ENCODE data around the gene PSMG4.

PSMG4 gene

GRCh38 chr6:3258720-3259490, at the start of gene PSMG4:
PSMG4 (plus strand) TSS chr6:3258947; CDS start chr6:3259023, 76 bp downstream.
- peak; percentile 91 to 92 for DNase-seq (ENCODE audit: low read depth in 1 of 2, low spot score in 1 of 2)

DNA sequence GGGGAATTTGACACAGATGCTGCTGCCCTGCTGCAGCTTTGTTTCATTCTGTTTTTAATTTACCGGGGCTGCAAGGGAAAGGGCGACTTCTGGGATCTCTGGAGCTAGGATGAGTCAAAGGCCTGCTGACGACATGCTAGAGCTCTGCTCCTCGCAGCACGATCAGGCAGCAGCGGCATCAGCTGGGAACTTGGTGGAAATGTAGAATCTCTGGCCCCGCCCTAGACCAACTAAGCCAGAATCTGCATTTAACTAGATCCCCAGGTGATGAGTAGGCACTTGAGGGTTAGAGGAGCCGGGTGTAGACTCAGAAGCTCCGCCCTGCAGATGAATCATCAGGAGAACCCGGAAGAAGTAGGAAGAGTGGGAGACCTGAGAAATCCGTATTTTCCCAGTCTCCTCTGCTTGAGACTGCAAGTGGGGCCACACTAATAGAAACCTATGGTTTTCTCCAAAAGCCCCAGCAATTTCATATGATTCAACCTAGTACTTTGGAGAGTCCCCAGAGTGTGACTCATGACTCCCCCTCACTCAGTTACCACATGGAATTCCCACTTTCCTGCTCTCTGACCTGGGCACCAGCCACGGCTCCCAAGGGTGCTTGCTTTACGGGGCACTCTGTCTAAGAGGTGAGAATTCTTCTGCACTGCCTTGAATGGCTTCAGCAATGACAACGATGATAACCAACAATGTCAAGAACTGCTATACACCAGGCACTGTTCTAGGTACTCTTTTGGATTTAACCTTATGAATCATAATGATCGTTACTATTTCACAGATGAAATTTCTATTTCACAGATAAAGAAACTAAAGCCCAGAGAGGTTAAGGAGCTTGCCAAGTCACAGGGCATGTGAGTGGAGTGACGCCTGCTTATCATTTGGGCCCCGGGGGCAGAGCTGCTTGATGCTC, 49.4 kb upstream of the PSMG4 start:
- DNase-seq (ENCODE audit: low read depth in 1 of 2, low spot score in 1 of 2): peak in 1 of 2 donors; percentile 55

GRCh38 chr6:3210024-3210610, 48.6 kb upstream of the PSMG4 start:
- DNase-seq (ENCODE audit: low read depth in 1 of 2, low spot score in 1 of 2): no peak

GRCh38 chr6:3211681-3212080, 47.1 kb upstream of the PSMG4 start:
- no peak for DNase-seq (ENCODE audit: low read depth in 1 of 2, low spot score in 1 of 2)

DNA sequence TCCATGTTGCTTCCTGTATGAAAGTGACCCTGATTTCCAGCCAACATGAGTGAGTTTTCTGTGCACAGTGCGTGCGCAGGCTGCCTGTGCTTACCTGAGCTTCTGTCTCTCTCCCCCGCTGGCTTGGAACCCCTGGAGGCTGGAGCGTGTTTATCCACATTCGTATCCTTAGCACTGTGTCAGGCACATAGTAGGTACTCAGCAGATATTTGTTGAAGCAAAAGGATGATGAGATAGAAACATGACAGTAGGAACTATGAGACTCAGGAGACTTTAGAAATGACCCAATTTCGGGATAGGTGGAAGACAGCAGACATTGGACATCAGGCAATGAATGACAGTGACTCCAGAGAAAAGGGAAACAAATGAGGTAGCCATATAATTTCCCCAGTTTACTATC, 46.5 kb upstream of the PSMG4 start:
- DNase-seq (ENCODE audit: low read depth in 1 of 2, low spot score in 1 of 2): no peak

- no peak for DNase-seq (ENCODE audit: low read depth in 1 of 2, low spot score in 1 of 2)
Observed at GRCh38 chr6:3213334-3213695, 45.4 kb upstream of the PSMG4 start.

GRCh38 chr6:3214898-3215297, 43.8 kb upstream of the PSMG4 start:
- DNase-seq (ENCODE audit: low read depth in 1 of 2, low spot score in 1 of 2): no peak

DNA sequence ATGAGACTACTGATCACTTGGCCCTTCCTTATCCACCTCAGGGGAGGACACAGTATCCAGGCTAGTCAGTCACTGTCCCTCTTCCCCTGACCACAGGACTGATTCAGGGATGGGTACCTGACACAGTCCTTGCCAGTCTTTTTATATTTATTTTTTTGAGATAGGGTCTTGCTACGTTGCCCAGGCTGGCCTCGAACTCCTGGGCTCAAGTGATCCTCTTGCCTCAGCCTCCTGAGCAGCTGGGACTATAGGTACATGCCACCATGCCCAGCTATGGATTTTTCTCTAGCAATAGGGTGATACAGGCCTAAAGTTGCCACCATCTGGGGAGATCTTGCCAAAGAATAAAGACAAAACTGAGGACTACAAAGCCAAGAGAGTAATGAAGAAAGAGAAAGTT, 41.5 kb upstream of the PSMG4 start:
- no peak for DNase-seq (ENCODE audit: low read depth in 1 of 2, low spot score in 1 of 2)

GRCh38 chr6:3218266-3218665, 40.5 kb upstream of the PSMG4 start:
- no peak for DNase-seq (ENCODE audit: low read depth in 1 of 2, low spot score in 1 of 2)

DNA sequence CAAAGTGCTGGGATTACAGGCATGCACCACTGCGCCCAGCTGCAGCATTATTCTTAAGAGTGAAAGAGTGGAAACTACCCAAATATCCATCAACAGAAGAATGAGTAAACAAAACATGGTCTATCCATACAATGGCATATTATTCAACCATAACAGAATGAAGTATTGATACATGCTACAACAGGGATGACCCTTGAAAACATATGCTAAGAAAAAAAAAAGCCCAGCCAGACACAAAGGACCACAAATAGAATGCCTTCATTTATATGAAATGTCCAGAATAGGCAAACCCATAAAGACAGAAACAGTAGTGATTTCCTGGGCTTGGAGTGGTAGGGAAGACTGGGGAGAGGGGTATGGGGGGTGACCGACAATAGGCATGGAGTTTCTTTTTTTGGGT, 38.4 kb upstream of the PSMG4 start:
- no peak for DNase-seq (ENCODE audit: low read depth in 1 of 2, low spot score in 1 of 2)

DNA sequence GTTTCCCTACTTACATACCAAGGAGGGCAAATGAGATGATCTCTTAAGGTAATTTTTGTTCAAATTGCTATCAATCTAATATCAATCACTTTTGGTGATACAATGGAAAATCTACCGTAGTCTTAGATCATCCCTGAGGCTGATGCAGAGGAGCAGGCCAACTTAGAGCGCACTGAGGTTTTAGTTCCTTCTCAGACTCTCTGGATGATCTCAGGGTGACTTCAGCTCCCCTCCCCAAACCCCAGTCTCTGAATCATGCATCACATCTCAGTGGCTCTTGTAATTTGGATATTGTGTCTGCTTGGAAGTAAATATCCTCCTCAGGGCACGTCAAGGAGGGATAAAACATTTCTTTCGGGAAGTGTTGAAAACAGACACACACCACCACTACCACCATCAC, 37.2 kb upstream of the PSMG4 start:
- DNase-seq (ENCODE audit: low read depth in 1 of 2, low spot score in 1 of 2): no peak

- no peak for DNase-seq (ENCODE audit: low read depth in 1 of 2, low spot score in 1 of 2)
Observed at GRCh38 chr6:3222506-3223038, 36.2 kb upstream of the PSMG4 start.

DNA sequence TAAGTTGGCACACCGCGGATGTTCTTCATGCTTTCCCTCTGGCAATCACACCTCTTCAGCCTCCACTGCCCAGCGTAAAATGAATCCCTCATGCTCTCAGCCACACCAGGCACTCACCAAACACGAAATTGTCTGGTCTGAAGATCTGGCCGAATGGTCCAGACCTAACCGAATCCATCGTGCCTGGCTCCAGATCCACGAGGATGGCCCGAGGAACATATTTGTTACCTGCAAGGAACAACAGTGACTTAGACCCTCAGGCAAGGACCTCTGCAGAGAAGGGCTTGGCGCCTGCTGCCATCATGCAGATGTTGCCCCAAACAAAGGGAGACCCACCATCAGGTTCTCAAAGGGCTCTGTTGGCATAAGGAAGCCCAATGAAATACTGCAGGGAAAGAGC, 32.7 kb upstream of the PSMG4 start:
- no peak for DNase-seq (ENCODE audit: low read depth in 1 of 2, low spot score in 1 of 2)

- DNase-seq (ENCODE audit: low read depth in 1 of 2, low spot score in 1 of 2): no peak
Observed at GRCh38 chr6:3226481-3227362, 32.0 kb upstream of the PSMG4 start.

DNA sequence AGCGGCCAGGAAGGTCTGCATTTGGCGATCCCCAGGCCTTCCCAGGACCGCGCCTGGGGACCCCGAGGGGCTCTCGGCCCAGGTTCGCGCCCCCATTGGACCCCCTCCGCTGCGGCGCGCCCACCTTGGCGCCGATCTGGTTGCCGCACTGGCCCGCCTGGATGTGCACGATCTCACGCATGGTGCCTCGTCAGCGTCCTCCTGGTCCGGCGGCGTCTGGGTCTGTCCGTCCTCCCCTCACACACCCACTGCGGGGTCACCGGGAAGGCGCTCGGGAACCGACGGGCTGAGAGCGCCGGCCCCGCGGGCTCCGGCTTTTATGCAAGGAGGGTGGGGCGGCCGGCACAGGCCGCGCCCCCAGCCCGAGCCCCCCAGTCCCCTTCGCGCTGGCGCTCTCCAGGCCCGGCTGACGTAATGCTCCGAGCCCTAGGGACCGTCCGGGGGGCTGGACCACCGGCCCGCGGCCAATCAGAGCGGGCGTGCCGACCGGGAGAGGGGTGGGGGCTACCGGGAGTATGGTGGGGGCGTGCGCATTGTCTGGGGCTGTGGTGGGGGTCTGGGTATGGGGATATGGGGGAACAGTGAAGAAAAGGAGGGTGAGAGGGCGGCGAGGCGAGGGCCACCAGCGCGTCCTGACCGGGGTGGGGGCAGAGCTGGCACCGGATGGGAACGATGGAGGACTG, 31.2 kb upstream of the PSMG4 start, which contains the start of gene TUBB2B:
TSS of gene TUBB2B (minus strand) at position 291 of the 683 bp plus-strand sequence. CDS start at position 181, 110 bp downstream.
- DNase-seq (ENCODE audit: low read depth in 1 of 2, low spot score in 1 of 2): no peak

DNA sequence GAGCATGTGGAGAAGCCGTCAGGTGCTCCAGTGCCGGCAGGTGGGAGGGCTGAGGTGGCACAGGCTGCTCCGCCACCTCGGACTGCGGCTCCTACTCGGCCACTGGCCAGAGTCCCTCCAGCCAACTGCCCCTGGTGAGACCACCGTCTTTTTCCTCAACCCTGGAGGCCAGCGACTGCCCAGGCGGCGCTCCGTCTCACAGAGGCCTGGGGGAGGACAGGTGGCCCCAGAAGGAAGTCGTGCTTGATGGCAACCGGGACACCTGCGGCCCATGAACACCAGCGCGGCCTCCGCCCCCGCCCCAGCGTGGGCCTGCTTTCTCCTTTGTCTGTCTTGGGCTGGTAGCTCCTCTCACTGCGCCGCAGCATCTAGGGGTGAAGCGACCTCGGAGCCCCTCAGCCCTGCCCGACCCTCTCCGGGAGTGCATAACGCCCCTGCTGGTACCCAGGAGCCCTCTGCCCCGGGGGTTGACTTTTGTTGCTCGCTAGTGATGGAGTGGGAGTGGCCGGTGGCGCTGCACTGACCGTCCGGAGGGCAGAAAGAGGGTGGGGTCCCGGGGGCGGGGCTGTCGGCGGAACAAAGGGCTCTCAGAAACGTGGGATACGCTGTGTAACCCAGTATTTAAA, 30.6 kb upstream of the PSMG4 start:
- no peak for DNase-seq (ENCODE audit: low read depth in 1 of 2, low spot score in 1 of 2)

DNA sequence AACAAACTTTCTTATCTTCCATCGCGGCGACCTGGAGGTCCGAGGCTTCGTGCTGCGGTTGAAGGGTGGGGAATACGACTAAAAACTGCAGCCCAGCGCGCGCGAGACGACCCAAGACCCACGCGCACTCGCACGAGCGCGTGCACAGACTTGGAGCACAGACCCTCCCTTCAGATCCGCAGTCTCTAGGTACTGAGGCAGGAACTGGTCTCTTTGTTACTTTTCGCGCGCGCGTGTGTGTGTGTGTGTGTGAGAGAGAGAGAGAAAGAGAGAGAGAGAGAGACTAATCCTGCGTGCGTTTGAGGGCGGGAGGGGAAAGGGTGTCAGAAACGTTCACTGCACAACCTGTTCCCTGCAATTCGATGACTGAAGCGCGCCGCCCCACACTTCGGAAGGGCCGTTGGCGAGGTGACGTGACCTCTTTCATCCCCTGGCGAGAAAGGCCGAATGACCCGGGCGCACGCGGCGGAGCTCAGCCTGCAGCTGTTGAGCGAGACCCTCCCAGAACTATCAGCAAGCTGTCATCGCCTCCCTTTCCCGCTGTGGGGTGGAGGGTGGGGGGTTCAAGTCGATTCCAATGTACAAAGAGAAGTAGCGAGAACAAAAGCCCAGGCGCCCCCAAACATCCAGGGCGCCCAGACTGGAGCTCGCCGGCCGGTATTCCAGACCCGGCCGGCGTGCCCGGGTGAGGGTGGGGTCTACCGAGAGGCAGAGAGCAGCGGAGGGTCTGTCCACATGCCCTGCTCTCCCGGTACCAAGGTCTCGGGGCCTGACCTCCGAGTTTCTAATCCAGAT, 29.8 kb upstream of the PSMG4 start:
- no peak for DNase-seq (ENCODE audit: low read depth in 1 of 2, low spot score in 1 of 2)

DNA sequence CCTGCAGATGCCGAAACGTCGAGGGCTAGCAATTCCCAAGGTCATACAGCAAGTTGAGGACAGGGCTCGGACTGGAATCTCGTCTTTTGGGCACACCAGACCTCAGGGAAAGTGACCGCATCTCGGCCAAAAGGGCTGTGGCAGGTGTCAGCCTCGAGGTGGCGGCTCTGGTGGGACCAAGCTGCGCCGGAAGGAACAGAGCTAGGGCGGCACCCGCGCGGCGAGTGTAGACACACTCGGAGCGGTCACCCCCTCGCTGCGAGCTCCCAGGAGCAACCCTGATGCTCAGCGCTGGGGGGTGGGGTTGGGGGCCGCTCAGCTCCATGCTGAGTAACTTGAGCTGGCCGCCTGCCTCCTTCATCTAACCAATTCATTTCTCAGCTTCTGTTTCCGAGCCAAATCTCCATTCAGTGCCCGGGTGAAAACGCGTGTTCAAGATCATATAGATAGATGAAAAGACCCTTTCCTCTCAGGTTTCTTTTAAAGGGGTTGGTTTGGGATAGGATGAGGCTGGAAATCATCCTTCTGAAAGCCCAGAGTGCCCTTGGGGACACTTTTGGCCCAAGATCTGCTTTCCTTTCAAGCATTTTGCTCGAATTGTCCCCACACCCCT, 29.1 kb upstream of the PSMG4 start:
- DNase-seq (ENCODE audit: low read depth in 1 of 2, low spot score in 1 of 2): no peak

Data from activated CD4-positive, alpha-beta T cell treated with anti-CD3 and anti-CD28 coated beads, Interleukin-2, amount 50 U/mL, for 24 hours (primary cell).